UCSD-AML1 (cell line): ENCODE results near the gene GUCA1A.
"Not testable (repeated sequence)": the region's sequence is repeated elsewhere in the genome, so short reads cannot be mapped to it uniquely, and the experiment has no call there.

Experiments used
- DNase-seq: peaks from one replicate; lab custom pipeline; 2025; ENCODE audit not compliant: unreplicated experiment; lab: John Stamatoyannopoulos, UW

The GUCA1A gene

GRCh38 chr6:42202131-42202915, 29.2 kb downstream of the GUCA1A start:
- not testable (repeated sequence) for DNase-seq

GRCh38 chr6:42203183-42203582, 30.0 kb downstream of the GUCA1A start:
- no peak for DNase-seq

GRCh38 chr6:42204768-42205282, 31.7 kb downstream of the GUCA1A start:
- no peak for DNase-seq

GRCh38 chr6:42207559-42207958, 34.4 kb downstream of the GUCA1A start:
- not testable (repeated sequence) for DNase-seq

- no peak for DNase-seq
These were observed 37.4 kb downstream of the GUCA1A start for GRCh38 chr6:42210551-42210950.

GRCh38 chr6:42211726-42212125, 38.6 kb downstream of the GUCA1A start:
- DNase-seq: no peak

- DNase-seq: no peak
These were observed 39.3 kb downstream of the GUCA1A start for GRCh38 chr6:42212442-42212841.

- DNase-seq: not testable (repeated sequence)
These were observed 43.3 kb downstream of the GUCA1A start for GRCh38 chr6:42216495-42216894.

- no peak for DNase-seq
These were observed 44.0 kb downstream of the GUCA1A start for GRCh38 chr6:42217157-42217518.

GRCh38 chr6:42217519-42218367, 44.6 kb downstream of the GUCA1A start, which contains the start of gene MRPS10:
TSS of gene MRPS10 (minus strand) at chr6:42217861. CDS start at chr6:42217849, 12 bp downstream.
- peak; percentile 88 for DNase-seq

GRCh38 chr6:42220807-42221206, 47.6 kb downstream of the GUCA1A start:
- DNase-seq: no peak

GRCh38 chr6:42221546-42221945, 48.4 kb downstream of the GUCA1A start:
- no peak for DNase-seq

GRCh38 chr6:42222448-42222847, 49.3 kb downstream of the GUCA1A start:
- no peak for DNase-seq

- DNase-seq: no peak
These were observed 51.3 kb downstream of the GUCA1A start for GRCh38 chr6:42224222-42225028.

GRCh38 chr6:42225029-42225339, 51.8 kb downstream of the GUCA1A start:
- DNase-seq: no peak

GRCh38 chr6:42225419-42225818, 52.3 kb downstream of the GUCA1A start:
- DNase-seq: no peak

- no peak for DNase-seq
These were observed 53.0 kb downstream of the GUCA1A start for GRCh38 chr6:42226161-42226611.

- DNase-seq: no peak
These were observed 53.5 kb downstream of the GUCA1A start for GRCh38 chr6:42226645-42227143.

- DNase-seq: no peak
These were observed 54.1 kb downstream of the GUCA1A start for GRCh38 chr6:42227173-42227850.

- DNase-seq: no peak
These were observed 55.1 kb downstream of the GUCA1A start for GRCh38 chr6:42228305-42228704.
